IPS-20b (cell line): ENCODE results near the gene MAN2B2.

Source experiments
- H3K27ac ChIP-seq: one replicate; pipeline ENCODE4 v1.5.1; 2013; ENCODE audit warnings: low read length
- H3K27me3 ChIP-seq: 2 replicates; pipeline ENCODE4 v1.6.1; 2013; ENCODE audit warnings: mild to moderate bottlenecking, low read length, inconsistent platforms; ENCODE audit not compliant: insufficient read depth
- H3K36me3 ChIP-seq: 2 replicates; pipeline ENCODE4 v1.6.1; 2013; ENCODE audit warnings: low read depth, mild to moderate bottlenecking, inconsistent platforms, low read length, moderate library complexity; ENCODE audit not compliant: insufficient read depth
- H3K4me1 ChIP-seq: 2 replicates; pipeline ENCODE4 v1.6.1; 2013; ENCODE audit warnings: mild to moderate bottlenecking, control low read depth, inconsistent platforms, low read length, moderate library complexity; ENCODE audit not compliant: insufficient read depth
- H3K4me3 ChIP-seq: 2 replicates; pipeline ENCODE4 v1.5.1; 2013; ENCODE audit warnings: mild to moderate bottlenecking, low read length, inconsistent platforms
- H3K9ac ChIP-seq: 2 replicates; pipeline ENCODE4 v1.6.1; 2013; ENCODE audit warnings: low read depth, mild to moderate bottlenecking, inconsistent platforms, low read length, moderate library complexity
- H3K9me3 ChIP-seq: 2 replicates; pipeline ENCODE4 v1.6.1; 2013; ENCODE audit warnings: mild to moderate bottlenecking, low read depth, low read length, inconsistent platforms; ENCODE audit not compliant: insufficient read depth

MAN2B2 gene

GRCh38 chr4:6546681-6547447 is 28.1 kb upstream of the MAN2B2 start:
- Histone ChIP-seq H3K27me3 (peaks cover 28% of the 10 kb centered on the region), H3K9me3 (0 out of 2 replicates have a peak, but pooled peaks cover 3% of the 10 kb centered on the region), H3K4me1 (no peaks in the 10 kb centered on the region), H3K4me3 (no peak overlapping the region), H3K9ac (no peak overlapping the region), H3K27ac (no peak overlapping the region), H3K36me3 (no peaks in the 10 kb centered on the region)

- Histone ChIP-seq H3K27ac (no peak overlapping the region), H3K27me3 (peaks cover 32% of the 10 kb centered on the region)
These were observed 26.6 kb upstream of the MAN2B2 start for GRCh38 chr4:6548201-6548881.

GRCh38 chr4:6548882-6549230 is 26.1 kb upstream of the MAN2B2 start:
- H3K27ac ChIP-seq: no peak overlapping the region
- no peak overlapping the region for H3K9ac ChIP-seq
- H3K4me3 ChIP-seq: no peak overlapping the region
- H3K27me3 ChIP-seq: peaks cover 36% of the 10 kb centered on the region
- H3K36me3 ChIP-seq: no peaks in the 10 kb centered on the region
- no peaks in the 10 kb centered on the region for H3K4me1 ChIP-seq
- 0 out of 2 replicates have a peak, but pooled peaks cover 6% of the 10 kb centered on the region for H3K9me3 ChIP-seq

More at GRCh38 chr4:6548201-6548881, 26.6 kb upstream of the MAN2B2 start:
- H3K4me3 ChIP-seq: no peak overlapping the region
- 0 out of 2 replicates have a peak, but pooled peaks cover 6% of the 10 kb centered on the region for H3K9me3 ChIP-seq
- no peaks in the 10 kb centered on the region for H3K36me3 ChIP-seq
- no peak overlapping the region for H3K9ac ChIP-seq
- H3K4me1 ChIP-seq: no peaks in the 10 kb centered on the region

DNA sequence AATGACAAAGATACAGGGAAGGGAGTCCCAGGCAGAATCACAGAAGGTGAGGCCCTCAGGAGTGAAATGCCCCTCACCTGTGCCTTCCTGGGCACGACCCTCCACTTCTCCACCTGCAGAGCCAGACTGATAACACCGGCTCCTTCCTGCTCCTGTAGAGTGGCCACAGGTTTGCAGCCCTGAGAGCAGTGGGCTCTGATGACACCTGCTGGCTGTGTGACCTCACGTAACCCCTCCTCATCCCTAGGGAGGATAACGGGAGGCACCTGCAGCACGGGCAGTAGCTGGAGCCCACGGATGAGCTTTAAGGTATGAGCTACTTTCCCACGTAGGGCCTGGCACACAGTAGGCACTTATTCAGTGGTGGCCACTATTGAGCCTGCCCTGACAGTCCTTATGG is 25.5 kb upstream of the MAN2B2 start:
- no peak overlapping the region for H3K27ac ChIP-seq
- no peaks in the 10 kb centered on the region for H3K4me1 ChIP-seq
- H3K9ac ChIP-seq: no peak overlapping the region
- H3K4me3 ChIP-seq: no peak overlapping the region
- H3K36me3 ChIP-seq: no peaks in the 10 kb centered on the region
- H3K27me3 ChIP-seq: peaks cover 36% of the 10 kb centered on the region
- 0 out of 2 replicates have a peak, but pooled peaks cover 6% of the 10 kb centered on the region for H3K9me3 ChIP-seq

DNA sequence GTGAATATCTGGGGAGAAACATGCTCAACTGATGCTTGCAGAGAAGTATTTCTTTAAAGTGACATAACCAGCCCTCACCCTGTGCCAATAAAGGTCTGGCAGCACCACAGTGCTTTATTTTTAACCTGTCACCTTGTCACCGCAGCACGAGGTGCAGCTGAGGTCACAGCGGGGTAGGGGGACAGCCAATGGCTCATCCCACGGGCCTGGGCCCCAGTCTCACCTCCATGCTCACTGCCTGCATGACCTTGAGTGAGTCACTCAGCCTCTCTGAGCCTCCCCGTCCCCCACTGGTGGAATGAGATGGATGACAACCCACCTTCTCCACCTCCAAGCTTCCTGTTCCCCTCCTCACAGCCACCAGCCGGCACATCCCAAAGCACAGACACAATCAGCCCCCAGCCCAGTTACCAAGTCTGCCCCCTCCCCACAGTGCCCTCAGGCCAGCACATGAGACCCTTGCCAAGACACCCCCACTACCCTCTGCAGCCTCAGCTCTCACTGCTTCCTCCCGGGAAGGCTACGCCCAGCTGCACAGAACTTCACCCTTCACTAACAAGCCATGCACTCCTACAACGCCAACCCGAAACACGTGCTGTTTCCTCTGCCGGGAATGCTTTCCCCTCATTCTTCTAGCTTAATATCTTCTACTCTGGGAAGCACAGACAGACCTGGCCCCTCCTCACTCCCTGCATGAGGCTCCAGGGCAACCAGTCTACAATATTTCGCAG is 24.9 kb upstream of the MAN2B2 start:
- no peaks in the 10 kb centered on the region for H3K4me1 ChIP-seq
- 0 out of 2 replicates have a peak, but pooled peaks cover 6% of the 10 kb centered on the region for H3K9me3 ChIP-seq
- H3K27ac ChIP-seq: no peak overlapping the region
- no peaks in the 10 kb centered on the region for H3K36me3 ChIP-seq
- H3K9ac ChIP-seq: no peak overlapping the region
- no peak overlapping the region for H3K4me3 ChIP-seq
- peaks cover 36% of the 10 kb centered on the region for H3K27me3 ChIP-seq

DNA sequence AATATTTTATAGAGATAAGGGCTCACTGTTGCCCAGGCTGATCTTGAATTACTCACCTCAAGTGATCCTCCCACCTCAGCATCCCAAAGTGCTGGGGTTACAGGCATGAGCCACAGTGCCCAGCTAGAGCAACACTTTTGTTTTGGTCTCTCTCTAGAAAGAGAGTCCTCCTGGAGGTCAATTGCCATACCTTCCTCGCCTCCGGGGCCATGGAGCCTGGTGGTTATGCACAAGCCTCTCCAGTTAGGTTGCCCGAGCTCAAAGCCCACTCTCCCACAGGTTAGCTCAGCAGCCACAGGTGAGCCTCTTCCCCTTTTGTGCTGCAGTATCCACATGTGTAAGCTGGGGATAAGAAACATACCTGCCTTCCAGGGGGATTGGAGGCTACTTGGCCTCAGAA is 24.2 kb upstream of the MAN2B2 start:
- Histone ChIP-seq H3K27ac (no peak overlapping the region), H3K4me3 (no peak overlapping the region), H3K4me1 (no peaks in the 10 kb centered on the region), H3K9me3 (0 out of 2 replicates have a peak, but pooled peaks cover 6% of the 10 kb centered on the region), H3K27me3 (peaks cover 38% of the 10 kb centered on the region), H3K9ac (no peak overlapping the region), H3K36me3 (no peaks in the 10 kb centered on the region)

DNA sequence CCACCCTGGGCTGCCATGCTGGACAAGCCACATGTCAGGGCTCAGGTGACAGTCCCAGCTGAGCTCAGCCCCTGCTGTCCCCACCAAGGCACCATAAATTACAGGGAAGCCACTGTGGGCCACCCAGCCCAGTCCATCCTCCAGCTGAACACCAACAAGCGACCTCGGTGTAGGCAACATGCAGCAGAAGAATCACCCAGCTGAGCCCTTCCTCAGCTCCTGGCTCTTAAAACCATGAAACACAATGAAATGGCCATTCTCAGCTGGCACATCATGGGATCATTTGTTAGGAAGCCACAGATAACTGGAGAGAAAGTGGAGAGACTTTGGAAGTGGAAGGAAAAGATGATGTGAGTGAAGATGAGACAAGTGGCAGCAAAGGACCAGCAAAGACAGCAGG is 23.3 kb upstream of the MAN2B2 start:
- H3K27ac ChIP-seq: no peak overlapping the region
- peaks cover 46% of the 10 kb centered on the region for H3K27me3 ChIP-seq
- H3K36me3 ChIP-seq: no peaks in the 10 kb centered on the region
- H3K4me1 ChIP-seq: no peaks in the 10 kb centered on the region
- no peak overlapping the region for H3K9ac ChIP-seq
- H3K4me3 ChIP-seq: no peak overlapping the region
- H3K9me3 ChIP-seq: 0 out of 2 replicates have a peak, but pooled peaks cover 6% of the 10 kb centered on the region

GRCh38 chr4:6555519-6555918 is 19.5 kb upstream of the MAN2B2 start:
- H3K4me1 ChIP-seq: no peaks in the 10 kb centered on the region
- 0 out of 2 replicates have a peak, but pooled peaks cover 6% of the 10 kb centered on the region for H3K9me3 ChIP-seq
- H3K27me3 ChIP-seq: peaks cover 57% of the 10 kb centered on the region
- no peak overlapping the region for H3K27ac ChIP-seq
- H3K4me3 ChIP-seq: no peak overlapping the region
- no peak overlapping the region for H3K9ac ChIP-seq
- H3K36me3 ChIP-seq: no peaks in the 10 kb centered on the region

DNA sequence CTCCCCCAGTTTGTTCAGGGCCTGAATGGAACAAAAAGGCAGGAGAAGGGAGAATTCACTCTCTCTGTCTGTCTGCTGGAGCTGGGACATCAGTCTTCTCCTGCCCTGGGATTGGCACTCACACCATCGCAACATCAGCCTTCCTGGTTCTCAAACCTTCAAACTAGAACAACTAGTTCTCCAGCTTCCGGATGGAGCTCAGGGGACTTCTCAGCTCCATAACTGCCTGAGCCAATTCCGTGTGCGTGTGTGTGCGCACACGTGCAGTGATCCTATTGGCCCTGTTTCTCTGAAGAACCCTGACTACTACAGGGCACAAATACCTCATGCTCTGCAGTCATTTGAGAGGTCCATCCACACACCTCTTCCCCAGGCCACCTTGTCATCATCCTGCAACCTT is 18.7 kb upstream of the MAN2B2 start:
- Histone ChIP-seq H3K27me3 (peaks cover 64% of the 10 kb centered on the region), H3K4me1 (no peaks in the 10 kb centered on the region), H3K9me3 (0 out of 2 replicates have a peak, but pooled peaks cover 6% of the 10 kb centered on the region), H3K27ac (no peak overlapping the region), H3K36me3 (no peaks in the 10 kb centered on the region), H3K4me3 (no peak overlapping the region), H3K9ac (no peak overlapping the region)

GRCh38 chr4:6557185-6557584 is 17.8 kb upstream of the MAN2B2 start:
- Histone ChIP-seq H3K4me3 (no peak overlapping the region), H3K27ac (no peak overlapping the region), H3K9ac (no peak overlapping the region), H3K27me3 (peaks cover 73% of the 10 kb centered on the region), H3K4me1 (no peaks in the 10 kb centered on the region), H3K9me3 (0 out of 2 replicates have a peak, but pooled peaks cover under 1% of the 10 kb centered on the region), H3K36me3 (no peaks in the 10 kb centered on the region)

GRCh38 chr4:6557856-6558255 is 17.1 kb upstream of the MAN2B2 start:
- H3K9me3 ChIP-seq: no peaks in the 10 kb centered on the region
- H3K9ac ChIP-seq: no peak overlapping the region
- H3K36me3 ChIP-seq: no peaks in the 10 kb centered on the region
- peaks cover 80% of the 10 kb centered on the region for H3K27me3 ChIP-seq
- no peak overlapping the region for H3K27ac ChIP-seq
- H3K4me3 ChIP-seq: no peak overlapping the region
- no peaks in the 10 kb centered on the region for H3K4me1 ChIP-seq
